Neural cell (in vitro differentiated cells): Measurements from ENCODE around the gene TMEM131. TPM values are rescaled to one million over a fixed set of nuclear protein-coding genes. Genes with fewer than 3 reads are reported as not detected.

Experiments
- H2AFZ ChIP-seq: fragments of 200-600, 300-800 bp; sonication (generic), shearing (Covaris generic); 2 replicates; pipeline ENCODE4 v1.6.0; 2014; ENCODE audit warnings: low read depth, mild to moderate bottlenecking, antibody characterized with exemption, low read length, moderate library complexity
- H3F3A ChIP-seq: fragments of 200-600 bp; shearing (Covaris generic); 2 replicates; pipeline ENCODE4 v1.6.1; 2016; ENCODE audit warnings: mild to moderate bottlenecking, moderate library complexity, mixed read lengths, antibody characterized with exemption, low read length; ENCODE audit not compliant: insufficient read depth, poor library complexity, severe bottlenecking
- H3K27ac ChIP-seq: fragments of 200-600, 300-800 bp; sonication (generic), shearing (Covaris generic); 2 replicates; pipeline ENCODE4 v1.5.1; 2014; ENCODE audit warnings: mild to moderate bottlenecking, low read length, moderate library complexity
- H3K27me3 ChIP-seq: fragments of 300-800, 200-600 bp; sonication (generic), shearing (Covaris generic); 2 replicates; pipeline ENCODE4 v1.6.0; 2014; ENCODE audit warnings: mild to moderate bottlenecking, low read depth, low read length, moderate library complexity; ENCODE audit not compliant: insufficient read depth
- H3K36me3 ChIP-seq: fragments of 300-800, 200-600 bp; sonication (generic), shearing (Covaris generic); 2 replicates; pipeline ENCODE4 v1.5.1; 2014; ENCODE audit warnings: mild to moderate bottlenecking, antibody characterized with exemption, low read length, moderate library complexity; ENCODE audit not compliant: insufficient read depth
- H3K4me2 ChIP-seq: fragments of 300-800, 200-600 bp; sonication (generic), shearing (Covaris generic); 2 replicates; pipeline ENCODE4 v1.6.0; 2014; ENCODE audit warnings: mild to moderate bottlenecking, low read length
- H3K4me3 ChIP-seq: fragments of 300-800, 200-600 bp; sonication (generic), shearing (Covaris generic); 2 replicates; pipeline ENCODE4 v1.5.1; 2014; ENCODE audit warnings: mild to moderate bottlenecking, low read length, moderate library complexity
- H3K79me2 ChIP-seq: fragments of 200-600 bp; shearing (Covaris generic); replicated peaks from 2 replicates; pipeline ENCODE4 v1.6.0; 2014; ENCODE audit warnings: mild to moderate bottlenecking, low read length, moderate library complexity; ENCODE audit not compliant: insufficient read depth
- H3K9ac ChIP-seq: fragments of 300-800, 200-600 bp; sonication (generic), shearing (Covaris generic); 2 replicates; pipeline ENCODE4 v1.6.1; 2016; ENCODE audit warnings: mild to moderate bottlenecking, low read length, mixed read lengths
- H3K9me2 ChIP-seq: fragments of 200-600 bp; shearing (Covaris generic); 2 replicates; pipeline ENCODE4 v1.6.1; 2016; ENCODE audit warnings: mild to moderate bottlenecking, low read length, mixed read lengths; ENCODE audit not compliant: insufficient read depth
- H3K9me3 ChIP-seq: fragments of 200-600, 300-800 bp; sonication (generic), shearing (Covaris generic); 2 replicates; pipeline ENCODE4 v1.6.1; 2016; ENCODE audit warnings: mild to moderate bottlenecking, mixed run types, low read length, moderate library complexity, mixed read lengths
- H4K20me1 ChIP-seq: fragments of 200-600 bp; shearing (Covaris generic); 2 replicates; pipeline ENCODE4 v1.6.1; 2016; ENCODE audit warnings: mild to moderate bottlenecking, mixed run types; ENCODE audit not compliant: insufficient read depth
- EP300 ChIP-seq: fragments of 450-650 bp; conservative IDR thresholded peaks from 2 replicates; pipeline ENCODE4 v1.6.1; 2014; ENCODE audit warnings: antibody characterized with exemption, mild to moderate bottlenecking, moderate library complexity; ENCODE audit not compliant: poor library complexity, severe bottlenecking
- EZH2 ChIP-seq: fragments of 200-600, 300-800 bp; shearing (Covaris generic), sonication (generic); IDR thresholded peaks from 2 replicates; pipeline ENCODE4 v1.6.1; 2014; ENCODE audit warnings: antibody characterized with exemption, low read length, borderline replicate concordance, mild to moderate bottlenecking; ENCODE audit not compliant: insufficient read depth, poor library complexity, severe bottlenecking
- MXI1 ChIP-seq: fragments of 450-650 bp; conservative IDR thresholded peaks from 2 replicates; pipeline ENCODE4 v1.6.1; 2014; ENCODE audit warnings: antibody characterized with exemption, mild to moderate bottlenecking; ENCODE audit not compliant: poor library complexity, severe bottlenecking
- POLR2AphosphoS5 ChIP-seq: IDR thresholded peaks from 2 replicates; pipeline ENCODE4 v1.6.1; 2012
- RAD21 ChIP-seq: fragments of 450-650 bp; conservative IDR thresholded peaks from 2 replicates; pipeline ENCODE4 v1.6.1; 2014; ENCODE audit warnings: antibody characterized with exemption, mild to moderate bottlenecking, moderate library complexity
- SMC3 ChIP-seq: fragments of 450-650 bp; conservative IDR thresholded peaks from 2 replicates; pipeline ENCODE4 v1.6.1; 2014; ENCODE audit warnings: antibody characterized with exemption, mild to moderate bottlenecking, moderate library complexity; ENCODE audit not compliant: poor library complexity
- TAF1 ChIP-seq: IDR thresholded peaks from 2 replicates; pipeline ENCODE4 v1.6.1; 2012; ENCODE audit warnings: low read depth
- polyA plus RNA-seq: library from polyadenylated mRNA; depleted of rRNA; stranded (reverse); fragments of >200 nt; gene quantifications from 2 replicates; pipeline ENCODE4 v1.2.3, GENCODE V29; 2014
- TF ChIP-seq, protein P1 (sequence below): fragments of 450-650 bp; IDR thresholded peaks from 2 replicates; pipeline ENCODE4 v1.5.1; 2014; ENCODE audit warnings: antibody characterized with exemption, mild to moderate bottlenecking, moderate library complexity; ENCODE audit not compliant: poor library complexity, severe bottlenecking
- TF ChIP-seq, protein P2 (sequence below): IDR thresholded peaks from 2 replicates; pipeline ENCODE4 v1.6.1; 2012; ENCODE audit warnings: borderline replicate concordance

TMEM131 gene
- polyA plus RNA-seq, 1 donor from 2014 or later: 9.6 TPM

DNA sequence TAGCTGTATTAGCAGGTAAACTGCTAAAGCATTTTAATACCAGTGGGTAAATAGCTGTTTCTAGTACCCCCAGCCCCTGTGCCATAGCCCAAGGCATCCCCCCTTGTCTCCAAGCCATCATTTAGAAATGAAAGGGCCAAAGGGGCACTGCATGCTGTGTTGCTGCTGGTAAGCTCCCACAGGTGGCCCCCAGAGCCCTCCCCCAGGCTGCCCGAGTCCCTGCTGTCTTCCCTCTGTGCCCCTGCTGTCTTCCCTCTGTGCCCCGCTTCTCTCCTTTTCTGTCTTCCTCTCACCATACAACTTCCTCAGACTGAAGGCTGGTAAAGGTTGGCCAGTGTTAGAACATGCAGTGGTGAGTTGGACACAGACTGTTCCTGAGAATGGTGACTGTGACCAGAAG lies 240.3 kb downstream of the TMEM131 start:
- Histone ChIP-seq H4K20me1 (no peaks in the 10 kb centered on the region), H3K36me3 (no peaks in the 10 kb centered on the region), H3K79me2 (no peaks in the 10 kb centered on the region), H3K9ac (no peak overlapping the region), H3F3A (no peaks in the 10 kb centered on the region), H3K4me3 (no peak overlapping the region), H3K27me3 (no peaks in the 10 kb centered on the region), H3K27ac (no peak overlapping the region), H3K4me2 (no peak overlapping the region), H2AFZ (no peak overlapping the region), H3K9me2 (no peaks in the 10 kb centered on the region), H3K9me3 (no peaks in the 10 kb centered on the region)
- TF ChIP-seq, protein P1, sequence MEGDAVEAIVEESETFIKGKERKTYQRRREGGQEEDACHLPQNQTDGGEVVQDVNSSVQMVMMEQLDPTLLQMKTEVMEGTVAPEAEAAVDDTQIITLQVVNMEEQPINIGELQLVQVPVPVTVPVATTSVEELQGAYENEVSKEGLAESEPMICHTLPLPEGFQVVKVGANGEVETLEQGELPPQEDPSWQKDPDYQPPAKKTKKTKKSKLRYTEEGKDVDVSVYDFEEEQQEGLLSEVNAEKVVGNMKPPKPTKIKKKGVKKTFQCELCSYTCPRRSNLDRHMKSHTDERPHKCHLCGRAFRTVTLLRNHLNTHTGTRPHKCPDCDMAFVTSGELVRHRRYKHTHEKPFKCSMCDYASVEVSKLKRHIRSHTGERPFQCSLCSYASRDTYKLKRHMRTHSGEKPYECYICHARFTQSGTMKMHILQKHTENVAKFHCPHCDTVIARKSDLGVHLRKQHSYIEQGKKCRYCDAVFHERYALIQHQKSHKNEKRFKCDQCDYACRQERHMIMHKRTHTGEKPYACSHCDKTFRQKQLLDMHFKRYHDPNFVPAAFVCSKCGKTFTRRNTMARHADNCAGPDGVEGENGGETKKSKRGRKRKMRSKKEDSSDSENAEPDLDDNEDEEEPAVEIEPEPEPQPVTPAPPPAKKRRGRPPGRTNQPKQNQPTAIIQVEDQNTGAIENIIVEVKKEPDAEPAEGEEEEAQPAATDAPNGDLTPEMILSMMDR: no peak
- TF ChIP-seq POLR2AphosphoS5 (no peak), RAD21 (no peak), SMC3 (no peak), EZH2 (no peak), MXI1 (no peak), TAF1 (no peak), EP300 (no peak)
- TF ChIP-seq, protein P2, sequence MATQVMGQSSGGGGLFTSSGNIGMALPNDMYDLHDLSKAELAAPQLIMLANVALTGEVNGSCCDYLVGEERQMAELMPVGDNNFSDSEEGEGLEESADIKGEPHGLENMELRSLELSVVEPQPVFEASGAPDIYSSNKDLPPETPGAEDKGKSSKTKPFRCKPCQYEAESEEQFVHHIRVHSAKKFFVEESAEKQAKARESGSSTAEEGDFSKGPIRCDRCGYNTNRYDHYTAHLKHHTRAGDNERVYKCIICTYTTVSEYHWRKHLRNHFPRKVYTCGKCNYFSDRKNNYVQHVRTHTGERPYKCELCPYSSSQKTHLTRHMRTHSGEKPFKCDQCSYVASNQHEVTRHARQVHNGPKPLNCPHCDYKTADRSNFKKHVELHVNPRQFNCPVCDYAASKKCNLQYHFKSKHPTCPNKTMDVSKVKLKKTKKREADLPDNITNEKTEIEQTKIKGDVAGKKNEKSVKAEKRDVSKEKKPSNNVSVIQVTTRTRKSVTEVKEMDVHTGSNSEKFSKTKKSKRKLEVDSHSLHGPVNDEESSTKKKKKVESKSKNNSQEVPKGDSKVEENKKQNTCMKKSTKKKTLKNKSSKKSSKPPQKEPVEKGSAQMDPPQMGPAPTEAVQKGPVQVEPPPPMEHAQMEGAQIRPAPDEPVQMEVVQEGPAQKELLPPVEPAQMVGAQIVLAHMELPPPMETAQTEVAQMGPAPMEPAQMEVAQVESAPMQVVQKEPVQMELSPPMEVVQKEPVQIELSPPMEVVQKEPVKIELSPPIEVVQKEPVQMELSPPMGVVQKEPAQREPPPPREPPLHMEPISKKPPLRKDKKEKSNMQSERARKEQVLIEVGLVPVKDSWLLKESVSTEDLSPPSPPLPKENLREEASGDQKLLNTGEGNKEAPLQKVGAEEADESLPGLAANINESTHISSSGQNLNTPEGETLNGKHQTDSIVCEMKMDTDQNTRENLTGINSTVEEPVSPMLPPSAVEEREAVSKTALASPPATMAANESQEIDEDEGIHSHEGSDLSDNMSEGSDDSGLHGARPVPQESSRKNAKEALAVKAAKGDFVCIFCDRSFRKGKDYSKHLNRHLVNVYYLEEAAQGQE: no peak

DNA sequence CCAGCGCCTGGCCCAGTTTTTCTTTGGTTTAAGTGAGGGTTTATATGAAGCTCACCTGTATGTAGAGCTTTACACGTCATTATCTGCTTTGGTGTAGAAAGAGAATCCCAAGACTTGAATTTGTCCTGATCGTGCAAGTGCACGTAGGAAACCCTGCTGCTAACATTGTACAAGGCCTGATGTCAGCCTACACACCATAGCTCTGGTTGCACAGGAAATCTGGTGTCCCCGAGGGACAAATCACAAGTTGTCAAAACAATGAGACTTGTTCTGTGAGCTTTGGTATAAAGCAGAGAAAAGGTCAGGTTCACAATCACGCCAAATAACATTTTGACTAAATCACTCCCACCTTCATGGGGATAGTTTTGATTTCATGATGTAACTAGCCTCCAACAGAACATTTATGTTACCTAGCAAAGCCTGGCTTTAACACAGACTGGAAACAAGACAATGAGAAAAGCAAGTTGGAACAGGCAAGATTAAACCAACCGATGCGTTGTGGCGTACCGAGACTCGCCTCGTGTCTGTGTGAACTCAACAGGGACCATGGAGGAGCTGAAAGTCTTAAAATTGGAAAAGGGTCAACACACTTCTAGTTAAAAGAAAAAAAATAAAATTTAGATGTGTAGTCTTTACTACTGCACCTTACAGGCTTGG lies 240.9 kb downstream of the TMEM131 start:
- Histone ChIP-seq H3K27me3 (no peaks in the 10 kb centered on the region), H3K4me3 (no peak overlapping the region), H3K27ac (no peak overlapping the region), H3F3A (no peaks in the 10 kb centered on the region), H3K9me3 (no peaks in the 10 kb centered on the region), H3K9ac (no peak overlapping the region), H3K36me3 (no peaks in the 10 kb centered on the region), H2AFZ (no peak overlapping the region), H3K9me2 (no peaks in the 10 kb centered on the region), H3K4me2 (no peak overlapping the region), H4K20me1 (no peaks in the 10 kb centered on the region), H3K79me2 (no peaks in the 10 kb centered on the region)
- TF ChIP-seq EP300: no peak
- no peak for TF ChIP-seq SMC3
- TF ChIP-seq, protein P1: no peak
- TF ChIP-seq RAD21: no peak
- no peak for TF ChIP-seq MXI1
- TF ChIP-seq TAF1: no peak
- no peak for TF ChIP-seq EZH2
- TF ChIP-seq POLR2AphosphoS5: no peak
- TF ChIP-seq, protein P2: no peak
